DMS114 treated with DMSO at 0.1 percent for 48 hours (cell line): ENCODE data around the gene GABPA.
A peak's percentile ranks its signal among the peaks of the same experiment; 100 is the strongest.
"Not testable (repeated sequence)": the region's sequence is repeated elsewhere in the genome, so short reads cannot be mapped to it uniquely, and the experiment has no call there.

Experiments
- DNase-seq: peaks from one replicate; lab custom pipeline; 2025; ENCODE audit not compliant: unreplicated experiment; lab: John Stamatoyannopoulos, UW

Gene GABPA

DNA sequence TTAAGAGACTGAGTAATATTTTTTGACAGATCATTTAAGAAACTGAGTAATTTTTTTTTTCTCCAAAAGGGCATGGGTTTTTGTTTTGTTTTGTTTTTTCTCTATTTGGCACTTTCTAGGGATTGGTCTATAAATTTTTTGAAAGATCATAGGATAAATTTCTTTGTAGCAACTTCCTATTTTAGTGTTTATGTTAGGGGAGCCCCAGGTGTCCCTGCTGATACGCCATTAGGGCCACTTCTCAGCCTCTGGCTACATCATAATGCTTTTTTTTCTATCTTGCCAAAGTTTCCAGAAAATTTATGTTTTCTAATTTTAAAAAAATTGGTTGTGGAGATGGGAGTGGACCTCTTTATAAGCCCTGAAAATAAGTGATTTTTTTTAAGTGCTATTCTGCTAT lies 2.6 kb downstream of the GABPA start:
- no peak for DNase-seq

- no peak for DNase-seq
These were observed 8.1 kb downstream of the GABPA start for GRCh38 chr21:25742900-25743299.

GRCh38 chr21:25744854-25745253 lies 10.1 kb downstream of the GABPA start:
- no peak for DNase-seq

GRCh38 chr21:25750085-25750484 lies 15.3 kb downstream of the GABPA start:
- DNase-seq, result no peak

DNA sequence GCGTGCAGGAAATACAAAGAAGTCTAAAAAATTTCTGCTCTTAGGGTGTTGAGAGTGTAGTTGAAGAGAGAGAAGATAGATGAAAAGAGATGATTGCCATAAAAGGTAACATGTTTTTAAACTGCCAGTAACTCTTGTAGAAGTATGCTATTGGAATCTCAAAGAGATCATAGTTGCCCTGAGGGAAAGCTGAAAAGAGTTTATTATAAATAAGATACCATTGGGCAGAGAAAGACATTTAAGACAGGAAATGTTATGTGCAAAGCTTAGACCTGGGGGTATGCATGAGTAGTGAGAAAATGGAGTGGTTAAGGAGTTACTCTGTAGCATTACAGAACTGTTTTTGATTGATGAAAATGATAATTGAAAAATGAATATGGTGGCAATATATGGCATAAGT lies 17.6 kb downstream of the GABPA start:
- DNase-seq, result no peak

DNA sequence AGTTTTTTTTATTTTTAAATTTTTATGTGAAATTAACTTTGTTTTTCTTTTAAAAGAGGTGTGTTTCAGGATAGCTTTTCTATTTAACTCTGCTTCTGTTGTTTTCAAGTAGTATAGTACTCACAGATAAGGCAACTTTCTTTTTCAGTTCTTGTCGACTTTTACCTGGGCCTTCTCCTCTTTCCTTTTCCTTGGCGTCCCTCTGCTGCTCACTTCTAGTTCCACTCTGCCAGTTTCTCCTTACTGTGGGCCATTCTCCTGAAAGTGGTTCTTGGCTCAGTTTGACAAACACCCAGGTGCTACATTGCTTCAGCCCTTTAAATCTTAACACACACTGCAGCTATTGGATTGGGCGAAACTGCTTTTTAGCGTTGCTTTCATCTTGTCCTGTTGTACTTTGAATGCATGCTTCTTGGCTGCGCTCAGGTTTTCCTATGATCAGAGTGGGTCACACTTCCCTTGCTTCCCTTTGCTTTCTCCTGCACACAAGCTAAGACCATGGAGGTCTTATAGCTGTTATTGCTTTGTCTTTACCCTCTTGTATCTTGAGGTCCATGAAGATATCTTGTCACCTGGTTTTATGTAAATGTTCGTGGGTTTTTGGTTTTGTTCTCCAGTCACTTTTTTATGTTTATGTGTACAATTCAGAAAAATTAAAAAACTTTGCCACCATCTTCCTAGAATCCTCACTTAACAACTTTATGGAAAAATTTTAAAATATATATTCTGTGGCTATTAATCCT lies 21.6 kb downstream of the GABPA start:
- DNase-seq, result no peak

DNA sequence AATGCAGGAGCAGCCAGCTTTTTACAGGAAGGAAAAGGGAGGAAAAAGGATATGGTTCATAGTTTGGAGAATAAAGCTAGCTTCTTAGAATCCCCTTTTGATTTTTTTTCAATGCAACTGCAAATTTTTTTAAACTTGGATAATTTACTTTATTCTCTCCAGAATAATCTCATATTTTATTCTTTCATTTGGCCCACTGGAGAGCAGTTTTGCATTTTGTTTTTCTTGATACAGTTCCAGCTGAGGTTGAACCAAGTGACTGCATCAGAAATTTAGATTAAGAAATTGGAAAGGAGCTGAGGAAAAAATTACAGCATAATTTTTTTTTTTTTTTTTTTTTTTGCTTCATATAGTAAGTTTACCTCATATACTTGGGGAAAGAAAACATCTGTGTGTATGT lies 22.8 kb downstream of the GABPA start:
- DNase-seq, result no peak

GRCh38 chr21:25759573-25759972 lies 24.8 kb downstream of the GABPA start:
- no peak for DNase-seq

GRCh38 chr21:25760061-25760460 lies 25.3 kb downstream of the GABPA start:
- DNase-seq, result no peak

- DNase-seq, result no peak
These were observed 25.9 kb downstream of the GABPA start for GRCh38 chr21:25760677-25761076.

- DNase-seq, result no peak
These were observed 29.3 kb downstream of the GABPA start for GRCh38 chr21:25764065-25764464.

DNA sequence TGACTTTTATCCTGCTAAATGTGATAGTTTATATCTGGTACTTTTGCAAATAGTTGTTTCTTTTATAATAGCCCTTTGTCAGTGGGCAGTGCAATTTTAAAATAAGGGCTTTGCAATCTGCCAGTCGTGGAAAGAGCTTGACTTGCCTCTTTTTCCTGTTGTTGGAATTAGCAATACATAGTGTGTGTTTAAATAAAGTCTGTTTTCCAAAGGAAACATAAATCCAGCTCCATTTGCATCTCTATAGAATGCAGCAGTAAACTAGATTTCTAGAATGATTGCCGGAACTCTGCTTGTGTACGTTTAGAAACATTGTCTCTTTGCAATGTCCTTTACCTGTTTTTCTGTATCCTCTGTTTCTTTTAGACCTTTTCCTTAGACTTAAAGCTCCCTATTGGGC lies 33.1 kb downstream of the GABPA start:
- no peak for DNase-seq

GRCh38 chr21:25772686-25773085 lies 37.9 kb downstream of the GABPA start:
- no peak for DNase-seq

GRCh38 chr21:25776440-25776839 lies 41.7 kb downstream of the GABPA start:
- DNase-seq, result no peak

- not testable (repeated sequence) for DNase-seq
These were observed 43.5 kb downstream of the GABPA start for GRCh38 chr21:25778126-25778875.

- no peak for DNase-seq
These were observed 53.9 kb downstream of the GABPA start for GRCh38 chr21:25788677-25789076.

DNA sequence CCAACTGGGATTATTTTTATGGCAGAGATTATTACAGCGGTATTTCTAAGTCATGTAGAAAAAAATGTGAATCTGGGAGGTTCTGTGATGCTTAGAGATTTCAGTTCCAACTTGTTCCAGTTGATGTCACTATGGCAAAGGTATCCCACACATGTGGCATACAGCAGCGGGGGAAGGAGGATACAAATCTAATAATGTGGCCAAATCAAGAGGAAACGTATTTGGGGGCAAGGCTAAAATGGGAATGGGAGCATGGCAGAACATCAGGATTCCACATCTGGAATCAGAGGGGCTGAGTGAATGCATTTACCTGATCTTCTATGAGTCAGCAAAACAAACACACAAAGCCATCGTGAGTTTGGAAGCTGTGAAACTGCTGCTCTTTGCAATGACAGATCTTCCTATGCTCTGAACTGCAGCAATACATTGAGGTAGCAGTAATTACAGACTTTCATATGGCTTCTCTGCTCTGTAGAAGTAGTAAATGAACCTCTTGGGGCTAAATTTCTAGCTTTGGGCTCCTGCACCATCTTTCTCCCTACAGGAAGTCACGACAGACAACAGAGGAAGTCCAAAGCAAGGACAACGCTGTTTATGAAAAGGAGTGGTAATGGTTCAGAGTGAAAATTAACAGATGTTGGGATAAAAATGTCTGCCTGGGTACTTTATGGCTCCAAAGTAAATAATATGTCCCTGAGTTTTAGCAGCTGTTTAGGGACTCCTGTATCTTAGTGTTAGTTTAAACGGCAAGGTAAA lies 55.5 kb downstream of the GABPA start:
- peak; percentile 48 for DNase-seq

GRCh38 chr21:25790878-25791204 lies 56.1 kb downstream of the GABPA start:
- DNase-seq, result no peak

DNA sequence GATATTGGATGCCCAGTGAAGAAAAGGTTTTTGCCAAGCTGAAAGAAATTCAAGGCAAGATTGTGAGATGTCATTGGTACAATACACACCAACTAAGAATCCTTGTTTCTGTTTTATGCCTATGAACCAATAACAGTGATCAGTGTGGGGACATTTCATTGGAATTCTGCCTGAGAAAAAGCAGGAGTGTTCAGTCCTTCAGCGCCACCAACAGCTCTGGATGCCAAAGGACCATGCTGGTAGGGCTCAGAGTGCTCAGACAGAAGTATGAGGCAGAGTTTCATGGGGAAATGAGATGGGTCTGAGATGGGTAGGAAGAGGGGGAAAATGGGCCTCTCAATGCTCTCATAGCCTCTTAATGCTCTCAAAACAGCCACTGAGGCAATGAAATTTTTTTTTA lies 56.5 kb downstream of the GABPA start:
- no peak for DNase-seq

- peak; percentile 68 for DNase-seq
These were observed 66.6 kb downstream of the GABPA start for GRCh38 chr21:25801217-25802014.

DNA sequence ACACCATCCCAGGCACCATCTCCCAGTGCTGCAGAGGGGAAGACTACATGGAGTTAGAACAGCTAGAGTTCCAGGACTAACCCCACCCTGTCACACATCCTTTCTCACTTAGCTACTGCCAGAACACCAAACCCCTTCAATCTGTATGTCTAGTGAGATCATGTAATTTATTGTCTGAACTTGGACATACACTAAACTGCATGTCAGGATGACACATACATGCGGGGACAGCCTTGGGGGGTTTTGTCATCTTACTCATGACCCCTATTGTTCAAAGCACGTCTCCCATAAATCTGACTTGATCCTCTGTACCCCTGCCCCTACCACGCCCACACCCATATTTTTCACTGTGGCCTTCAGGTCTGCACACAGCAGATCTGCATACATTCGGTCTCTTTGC lies 71.3 kb downstream of the GABPA start:
- no peak for DNase-seq
